ENCODE results near the gene YIF1A. TPM values are rescaled to one million over a fixed set of nuclear protein-coding genes. Genes with fewer than 3 reads are reported as not detected.
A peak's percentile ranks its signal among the peaks of the same experiment; 100 is the strongest.

YIF1A gene
- polyA plus RNA-seq, 2 of the 4 experiments (the other 2 are of a cell fraction) = 79.7 to 99.7 TPM

GRCh38 chr11:66311965-66312548, 23.1 kb upstream of the YIF1A start (continued):
- TF ChIP-seq REST (IDR thresholded peaks at IDR 0.05) = no peak
- TF ChIP-seq EHF (CRISPR knock-in tag; IDR thresholded peaks at IDR 0.05) = no peak
- TF ChIP-seq HDAC2 (IDR thresholded peaks at IDR 0.05) = no peak
- TF ChIP-seq RNF2 (IDR thresholded peaks at IDR 0.05; ENCODE audit: borderline replicate concordance, low read depth) = no peak
- no peak for TF ChIP-seq EP300 (IDR thresholded peaks at IDR 0.05)
- no peak for TF ChIP-seq POLR2A (IDR thresholded peaks at IDR 0.05; ENCODE audit: low read length)
- no peak for TF ChIP-seq TP53 (CRISPR knock-in tag; IDR thresholded peaks at IDR 0.05)
- peak; percentile 31; the same call in 1 of the 2 replicates for TF ChIP-seq PHF8 (IDR thresholded peaks at IDR 0.05; ENCODE audit: borderline replicate concordance, low read depth)
- TF ChIP-seq HOXA7 (CRISPR knock-in tag; IDR thresholded peaks at IDR 0.05) = no peak
- TF ChIP-seq FOXS1 (CRISPR knock-in tag; IDR thresholded peaks at IDR 0.05) = no peak
- no peak for TF ChIP-seq JUNB (IDR thresholded peaks at IDR 0.05)
- TF ChIP-seq USF2 (IDR thresholded peaks at IDR 0.05) = no peak
- no peak for TF ChIP-seq FOSL2 (IDR thresholded peaks at IDR 0.05)
- no peak for TF ChIP-seq FOSL2 (CRISPR knock-in tag; IDR thresholded peaks at IDR 0.05)
- no peak for TF ChIP-seq HOXB5 (CRISPR knock-in tag; IDR thresholded peaks at IDR 0.05)
- peak; percentile 98 for TF ChIP-seq CTCF (IDR thresholded peaks at IDR 0.05)
- TF ChIP-seq E2F6 (IDR thresholded peaks at IDR 0.05; ENCODE audit: borderline replicate concordance, low read depth) = 0 out of 2 replicates have a peak, but pooled peaks have one; percentile 22
- no peak for TF ChIP-seq RARB (CRISPR knock-in tag; IDR thresholded peaks at IDR 0.05)
- no peak for TF ChIP-seq BCL3 (IDR thresholded peaks at IDR 0.05)
- no peak for TF ChIP-seq MAFK (IDR thresholded peaks at IDR 0.05; ENCODE audit: partially characterized antibody)
- TF ChIP-seq CHD2 (IDR thresholded peaks at IDR 0.05; ENCODE audit: low read length, partially characterized antibody) = no peak
- TF ChIP-seq ATOH8 (CRISPR knock-in tag; IDR thresholded peaks at IDR 0.05; ENCODE audit: low read depth) = no peak
- TF ChIP-seq CBX2 (IDR thresholded peaks at IDR 0.05; ENCODE audit: borderline replicate concordance, low read depth) = no peak
- TF ChIP-seq PBX3 (IDR thresholded peaks at IDR 0.05) = no peak
- peak; percentile 96 to 99 for TF ChIP-seq RAD21 (conservative IDR thresholded peaks at IDR 0.05 in 1 of 2, IDR thresholded peaks at IDR 0.05 in 1 of 2)
- no peak for TF ChIP-seq MYC (IDR thresholded peaks at IDR 0.05; ENCODE audit: borderline replicate concordance, low read length)
- no peak for TF ChIP-seq ZFP36 (IDR thresholded peaks at IDR 0.05; ENCODE audit: borderline replicate concordance, partially characterized antibody)
- TF ChIP-seq GATA3 (IDR thresholded peaks at IDR 0.05; ENCODE audit: borderline replicate concordance) = no peak
- no peak for TF ChIP-seq RCOR1 (IDR thresholded peaks at IDR 0.05; ENCODE audit: low read depth, low read length)
- no peak for TF ChIP-seq JUN (IDR thresholded peaks at IDR 0.05)
